ENCODE results near the gene TMEM235. TPM values are rescaled to one million over a fixed set of nuclear protein-coding genes. Genes with fewer than 3 reads are reported as not detected.

Gene TMEM235
- not detected for total RNA-seq

DNA sequence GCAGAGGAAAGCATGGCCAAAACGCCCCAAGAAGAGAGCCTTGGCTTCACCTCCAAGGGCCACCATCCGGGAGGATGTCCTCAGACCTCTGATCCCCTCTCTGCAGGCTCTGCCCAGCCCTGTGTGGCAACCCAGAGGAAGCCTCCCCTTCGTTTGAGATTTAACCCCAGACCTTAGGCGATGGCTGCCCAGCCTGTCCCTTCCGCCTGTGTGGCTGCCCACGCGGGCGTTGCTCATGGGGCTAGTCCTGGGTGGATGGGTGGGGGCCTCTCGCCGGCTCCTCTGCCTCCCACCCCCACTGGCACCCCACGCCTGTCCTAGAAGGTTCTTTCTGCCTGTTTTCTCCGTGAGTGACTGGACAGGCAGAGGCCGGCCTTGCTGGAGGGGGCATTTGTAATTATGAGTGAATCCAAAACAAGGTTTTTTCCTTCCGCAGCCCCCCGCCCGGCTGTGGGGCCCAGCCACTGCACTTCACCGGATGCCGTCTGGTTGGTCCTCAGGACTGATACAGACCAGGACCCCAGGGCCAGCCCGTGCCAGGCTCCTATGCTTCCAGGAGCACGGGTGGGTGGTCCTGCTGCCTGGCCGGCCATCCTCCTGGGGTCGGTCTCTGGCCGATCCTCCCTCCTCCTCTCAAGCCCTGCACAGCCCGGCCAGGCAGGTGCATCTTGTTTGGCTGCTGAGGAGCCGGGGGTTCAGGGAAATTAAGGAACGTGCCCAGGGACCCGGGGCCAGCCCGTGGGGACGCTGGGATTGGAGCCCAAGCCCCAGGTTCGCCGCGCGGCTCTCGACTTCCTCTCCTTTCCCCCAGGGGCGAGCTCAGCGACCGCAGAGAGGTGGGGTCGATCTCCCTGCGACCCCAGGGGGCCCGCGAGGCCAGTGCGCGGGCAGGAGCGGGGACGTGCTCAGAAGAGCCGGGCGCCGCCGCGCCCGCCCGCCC is at the start of gene TMEM235:
Gene TMEM235 (plus strand): TSS at position 636 of the 940 bp plus-strand sequence. CDS start 393 bp downstream, outside the sequence.

GRCh38 chr17:78186692-78187595 is 44.5 kb upstream of the TMEM235 start, which contains the start of the genes AFMID and TK1:
TSS of gene AFMID (plus strand) at chr17:78187362. CDS start at chr17:78187371, 9 bp downstream.
TSS of gene TK1 (minus strand) at chr17:78187052. CDS start at chr17:78186994, 58 bp downstream.

DNA sequence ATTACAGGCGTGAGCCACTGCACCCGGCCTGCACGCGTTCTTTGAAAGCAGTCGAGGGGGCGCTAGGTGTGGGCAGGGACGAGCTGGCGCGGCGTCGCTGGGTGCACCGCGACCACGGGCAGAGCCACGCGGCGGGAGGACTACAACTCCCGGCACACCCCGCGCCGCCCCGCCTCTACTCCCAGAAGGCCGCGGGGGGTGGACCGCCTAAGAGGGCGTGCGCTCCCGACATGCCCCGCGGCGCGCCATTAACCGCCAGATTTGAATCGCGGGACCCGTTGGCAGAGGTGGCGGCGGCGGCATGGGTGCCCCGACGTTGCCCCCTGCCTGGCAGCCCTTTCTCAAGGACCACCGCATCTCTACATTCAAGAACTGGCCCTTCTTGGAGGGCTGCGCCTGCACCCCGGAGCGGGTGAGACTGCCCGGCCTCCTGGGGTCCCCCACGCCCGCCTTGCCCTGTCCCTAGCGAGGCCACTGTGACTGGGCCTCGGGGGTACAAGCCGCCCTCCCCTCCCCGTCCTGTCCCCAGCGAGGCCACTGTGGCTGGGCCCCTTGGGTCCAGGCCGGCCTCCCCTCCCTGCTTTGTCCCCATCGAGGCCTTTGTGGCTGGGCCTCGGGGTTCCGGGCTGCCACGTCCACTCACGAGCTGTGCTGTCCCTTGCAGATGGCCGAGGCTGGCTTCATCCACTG is 17.3 kb upstream of the TMEM235 start, which contains the start of gene BIRC5:
Gene BIRC5 (plus strand): TSS at position 238 of the 690 bp plus-strand sequence. CDS start 64 bp downstream, at position 302.

Small RNAs within 50 kb of the gene (small RNA-seq; reads per million reads assigned to genes)
- gene AC087645.1 (ENCODE audit: low replicate concordance), result not detected

Other genes with a start within 250 kb of the TMEM235 start
- 34.9 TPM for gene TMC6, start 102.9 kb upstream of the TMEM235 start, total RNA-seq
- 8.7 TPM for gene TMC8, start 100.9 kb upstream of the TMEM235 start, total RNA-seq
- 4.2 TPM for gene C17orf99, start 85.2 kb upstream of the TMEM235 start, total RNA-seq
- 53.0 TPM for gene SYNGR2, start 63.0 kb upstream of the TMEM235 start, total RNA-seq
- gene TK1, start 44.6 kb upstream of the TMEM235 start, total RNA-seq, result 23.9 TPM
- gene AFMID, start 44.3 kb upstream of the TMEM235 start, total RNA-seq, result 43.0 TPM
- gene BIRC5, start 17.4 kb upstream of the TMEM235 start, total RNA-seq, result 18.5 TPM
- 39.2 TPM for gene SOCS3, start 128.4 kb downstream of the TMEM235 start, total RNA-seq
- 47.3 TPM for gene PGS1, start 147.0 kb downstream of the TMEM235 start, total RNA-seq